ENCODE results near the gene LSAMP. TPM values are rescaled to one million over a fixed set of nuclear protein-coding genes. Genes with fewer than 3 reads are reported as not detected.
"Not testable (repeated sequence)": the region's sequence is repeated elsewhere in the genome, so short reads cannot be mapped to it uniquely, and the experiment has no call there.

Gene LSAMP
- polyA plus RNA-seq, 1 donor from 2014 or later, result 0.94 TPM

GRCh38 chr3:115819785-115820384 is 625.4 kb downstream of the LSAMP start:
- no peaks in the 10 kb centered on the region for H3K9me3 Mint-ChIP-seq
- H3K4me3 Mint-ChIP-seq, result no peak overlapping the region
- no peaks in the 10 kb centered on the region for H3K36me3 Mint-ChIP-seq
- H3K27me3 Mint-ChIP-seq, result no peaks in the 10 kb centered on the region
- H3K4me1 Mint-ChIP-seq, result no peaks in the 10 kb centered on the region
- H3K27ac Mint-ChIP-seq, result no peak overlapping the region

GRCh38 chr3:115814778-115815380 is 630.4 kb downstream of the LSAMP start:
- H3K9me3 Mint-ChIP-seq, result no peaks in the 10 kb centered on the region
- H3K4me3 Mint-ChIP-seq, result no peak overlapping the region
- H3K36me3 Mint-ChIP-seq, result no peaks in the 10 kb centered on the region
- no peaks in the 10 kb centered on the region for H3K4me1 Mint-ChIP-seq
- peaks cover 6% of the 10 kb centered on the region for H3K27me3 Mint-ChIP-seq
- no peak overlapping the region for H3K27ac Mint-ChIP-seq

DNA sequence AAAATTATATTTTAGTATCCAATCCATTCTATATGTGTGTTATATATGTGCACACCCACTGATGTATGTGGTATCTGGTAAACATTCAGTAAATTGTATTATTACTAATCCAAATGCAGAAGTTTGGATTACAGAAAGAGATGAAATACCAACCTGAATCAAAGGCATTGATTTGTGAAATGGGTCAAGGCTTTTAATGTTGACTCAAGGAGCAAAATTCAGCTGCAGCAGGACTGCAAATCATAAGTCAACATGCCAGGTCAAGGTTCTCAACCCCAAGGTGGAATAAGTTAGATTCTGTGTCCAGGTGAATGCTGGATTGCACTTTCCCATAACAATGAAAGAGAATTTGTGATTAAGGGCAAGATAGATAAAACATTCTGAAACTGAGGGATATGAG is 631.3 kb downstream of the LSAMP start:
- Mint-ChIP-seq H3K36me3 (peaks cover 2% of the 10 kb centered on the region), H3K27me3 (peaks cover 8% of the 10 kb centered on the region), H3K4me1 (peaks cover 0 to 3% (median 0%) of the 10 kb centered on the region in 3 donors), H3K27ac (peak overlapping the region in 1 of 3 donors; percentile 5), H3K4me3 (no peak overlapping the region), H3K9me3 (no peaks in the 10 kb centered on the region)

DNA sequence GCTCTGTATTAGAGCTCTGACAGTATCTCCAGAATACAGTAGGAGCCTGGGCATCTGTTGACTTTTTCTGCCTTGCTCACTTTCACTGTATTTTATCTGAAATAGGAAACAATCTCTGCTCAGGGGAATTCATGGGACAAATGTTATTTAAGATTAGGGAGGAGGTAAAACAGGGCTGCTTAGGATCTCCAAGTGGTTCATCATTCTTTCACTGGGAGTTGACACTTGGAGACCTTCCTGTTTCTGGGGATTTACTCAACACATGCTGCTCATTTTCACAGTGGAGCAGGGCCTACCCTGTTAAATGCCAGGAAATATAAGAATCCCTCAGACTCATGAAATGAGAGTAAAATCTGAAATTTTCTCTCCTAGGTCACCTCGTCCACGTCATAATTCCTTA is 636.5 kb downstream of the LSAMP start:
- H3K9me3 Mint-ChIP-seq, result no peaks in the 10 kb centered on the region
- H3K4me1 Mint-ChIP-seq, result peaks cover 0 to 3% (median 0%) of the 10 kb centered on the region in 3 donors
- no peak overlapping the region for H3K4me3 Mint-ChIP-seq
- peaks cover 2% of the 10 kb centered on the region for H3K36me3 Mint-ChIP-seq
- peaks cover 17% of the 10 kb centered on the region for H3K27me3 Mint-ChIP-seq
- no peak overlapping the region for H3K27ac Mint-ChIP-seq

DNA sequence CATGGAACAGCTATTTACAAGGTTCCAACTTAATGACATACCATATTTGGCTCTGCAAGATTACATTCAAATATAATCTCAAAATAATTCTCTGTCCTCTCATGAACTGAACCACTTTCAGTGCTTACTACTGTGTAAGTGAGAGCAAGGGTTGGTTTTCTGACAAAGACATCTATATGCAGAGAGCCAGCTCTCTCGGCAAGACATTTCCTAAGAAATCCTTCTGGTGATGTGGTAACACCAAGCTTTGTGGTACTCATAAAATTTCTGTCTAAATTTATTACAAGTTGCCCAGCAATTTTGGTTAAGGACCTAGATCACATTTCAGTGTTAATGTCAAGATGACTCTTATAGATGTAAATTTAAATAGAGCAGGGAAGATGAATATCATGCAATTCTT is 637.0 kb downstream of the LSAMP start:
- no peak overlapping the region for H3K4me3 Mint-ChIP-seq
- peaks cover 20% of the 10 kb centered on the region for H3K27me3 Mint-ChIP-seq
- no peaks in the 10 kb centered on the region for H3K9me3 Mint-ChIP-seq
- peaks cover 0 to 3% (median 0%) of the 10 kb centered on the region in 3 donors for H3K4me1 Mint-ChIP-seq
- H3K27ac Mint-ChIP-seq, result no peak overlapping the region
- peaks cover 2% of the 10 kb centered on the region for H3K36me3 Mint-ChIP-seq

GRCh38 chr3:115806501-115806900 is 638.8 kb downstream of the LSAMP start:
- Mint-ChIP-seq H3K9me3 (no peaks in the 10 kb centered on the region), H3K4me3 (no peak overlapping the region), H3K4me1 (peaks cover 0 to 3% (median 0%) of the 10 kb centered on the region in 3 donors), H3K36me3 (peaks cover 2% of the 10 kb centered on the region), H3K27me3 (peaks cover 27% of the 10 kb centered on the region), H3K27ac (no peak overlapping the region)

DNA sequence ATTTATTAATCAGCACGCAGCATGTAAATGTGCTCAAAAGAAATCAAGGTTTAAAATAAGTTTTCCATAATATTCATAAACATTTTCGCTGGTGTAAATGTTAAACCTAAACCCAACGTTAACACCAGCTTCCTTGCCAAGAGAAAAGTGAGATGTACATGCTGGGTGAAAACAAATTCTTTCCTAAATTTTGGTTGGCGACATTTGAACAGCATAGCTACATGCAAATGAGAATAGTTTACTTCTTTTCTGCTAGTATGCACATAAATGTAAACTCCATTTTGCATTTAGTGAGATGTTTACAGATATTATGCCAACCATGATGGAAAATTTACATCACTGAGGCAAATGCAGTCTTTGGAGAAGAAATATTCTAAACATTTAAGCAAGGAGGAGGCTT is 639.8 kb downstream of the LSAMP start:
- Mint-ChIP-seq H3K27me3 (peaks cover 23% of the 10 kb centered on the region), H3K36me3 (peaks cover 2% of the 10 kb centered on the region), H3K27ac (no peak overlapping the region), H3K4me3 (no peak overlapping the region), H3K4me1 (peaks cover 0 to 3% (median 0%) of the 10 kb centered on the region in 3 donors), H3K9me3 (no peaks in the 10 kb centered on the region)

GRCh38 chr3:115804713-115805119 is 640.6 kb downstream of the LSAMP start:
- no peaks in the 10 kb centered on the region for H3K9me3 Mint-ChIP-seq
- H3K36me3 Mint-ChIP-seq, result peaks cover 2% of the 10 kb centered on the region
- H3K27me3 Mint-ChIP-seq, result peaks cover 22% of the 10 kb centered on the region
- no peak overlapping the region for H3K4me3 Mint-ChIP-seq
- peaks cover 0 to 3% (median 0%) of the 10 kb centered on the region in 3 donors for H3K4me1 Mint-ChIP-seq
- H3K27ac Mint-ChIP-seq, result no peak overlapping the region

GRCh38 chr3:115804200-115804599 is 641.1 kb downstream of the LSAMP start:
- H3K4me1 Mint-ChIP-seq, result no peaks in the 10 kb centered on the region
- peaks cover under 1% of the 10 kb centered on the region for H3K36me3 Mint-ChIP-seq
- H3K4me3 Mint-ChIP-seq, result no peak overlapping the region
- no peak overlapping the region for H3K27ac Mint-ChIP-seq
- peaks cover 19% of the 10 kb centered on the region for H3K27me3 Mint-ChIP-seq
- H3K9me3 Mint-ChIP-seq, result no peaks in the 10 kb centered on the region

DNA sequence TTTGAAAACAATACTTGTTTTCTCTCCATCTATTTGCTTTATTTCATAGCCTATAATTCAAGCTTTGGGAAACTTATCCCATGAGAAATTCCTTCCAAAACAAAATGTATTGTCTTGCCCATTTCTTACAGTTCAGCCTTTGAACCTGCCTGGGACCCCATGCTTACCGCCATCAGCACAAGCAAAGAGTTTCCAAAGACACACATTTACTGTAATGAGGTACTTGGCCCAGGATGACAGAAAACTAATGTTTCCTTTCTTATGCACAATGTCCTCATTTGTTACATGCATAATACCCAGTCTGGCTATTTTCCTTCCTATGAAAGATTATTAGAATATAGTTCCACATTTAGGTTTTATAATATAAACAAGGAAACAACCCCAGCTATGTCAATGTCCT is 641.6 kb downstream of the LSAMP start:
- Mint-ChIP-seq H3K4me1 (no peaks in the 10 kb centered on the region), H3K27me3 (peaks cover 19% of the 10 kb centered on the region), H3K9me3 (no peaks in the 10 kb centered on the region), H3K27ac (no peak overlapping the region), H3K4me3 (no peak overlapping the region), H3K36me3 (no peaks in the 10 kb centered on the region)

DNA sequence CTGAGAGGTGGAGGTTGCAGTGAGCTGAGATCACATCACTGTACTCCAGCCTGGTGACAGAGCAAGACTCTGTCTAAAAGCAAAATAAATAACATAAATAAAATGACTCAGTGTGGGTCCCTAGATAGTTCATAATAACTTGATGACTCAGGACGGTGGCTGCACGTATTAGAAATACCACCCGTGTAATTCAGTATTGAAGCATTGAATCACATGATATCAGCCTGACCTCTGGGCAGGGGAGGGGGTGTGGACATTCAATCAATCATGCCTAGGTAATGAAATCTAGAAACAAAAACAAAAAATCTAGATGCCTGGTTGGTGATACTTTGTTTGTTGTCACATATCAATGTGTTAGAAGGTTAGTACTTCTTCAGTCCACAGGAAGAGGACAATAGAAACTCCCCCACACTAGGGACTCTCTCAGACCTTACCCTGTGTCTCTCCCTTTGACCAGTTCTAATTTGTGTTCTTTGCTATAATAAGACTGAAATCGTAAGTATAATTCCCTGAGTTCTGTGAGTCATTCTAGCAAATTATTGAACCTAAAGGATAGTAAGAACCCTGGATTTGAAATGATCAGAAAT is 644.7 kb downstream of the LSAMP start:
- Mint-ChIP-seq H3K27me3 (peaks cover 19% of the 10 kb centered on the region), H3K4me1 (no peaks in the 10 kb centered on the region), H3K9me3 (no peaks in the 10 kb centered on the region), H3K27ac (no peak overlapping the region), H3K4me3 (no peak overlapping the region), H3K36me3 (no peaks in the 10 kb centered on the region)

GRCh38 chr3:115800065-115800464 is 645.2 kb downstream of the LSAMP start:
- not testable (repeated sequence) for H3K4me1 Mint-ChIP-seq, H3K27ac Mint-ChIP-seq, H3K9me3 Mint-ChIP-seq, H3K36me3 Mint-ChIP-seq, H3K4me3 Mint-ChIP-seq
- peaks cover 19% of the 10 kb centered on the region for H3K27me3 Mint-ChIP-seq

- H3K4me3 Mint-ChIP-seq, result no peak overlapping the region
- H3K36me3 Mint-ChIP-seq, result peaks cover 2% of the 10 kb centered on the region
- H3K9me3 Mint-ChIP-seq, result no peaks in the 10 kb centered on the region
- peaks cover 0 to 3% (median 0%) of the 10 kb centered on the region in 3 donors for H3K4me1 Mint-ChIP-seq
- peaks cover 4% of the 10 kb centered on the region for H3K27me3 Mint-ChIP-seq
- peak overlapping the region in 1 of 3 donors; percentile 2 for H3K27ac Mint-ChIP-seq
These were observed 652.9 kb downstream of the LSAMP start for GRCh38 chr3:115792206-115792955.

DNA sequence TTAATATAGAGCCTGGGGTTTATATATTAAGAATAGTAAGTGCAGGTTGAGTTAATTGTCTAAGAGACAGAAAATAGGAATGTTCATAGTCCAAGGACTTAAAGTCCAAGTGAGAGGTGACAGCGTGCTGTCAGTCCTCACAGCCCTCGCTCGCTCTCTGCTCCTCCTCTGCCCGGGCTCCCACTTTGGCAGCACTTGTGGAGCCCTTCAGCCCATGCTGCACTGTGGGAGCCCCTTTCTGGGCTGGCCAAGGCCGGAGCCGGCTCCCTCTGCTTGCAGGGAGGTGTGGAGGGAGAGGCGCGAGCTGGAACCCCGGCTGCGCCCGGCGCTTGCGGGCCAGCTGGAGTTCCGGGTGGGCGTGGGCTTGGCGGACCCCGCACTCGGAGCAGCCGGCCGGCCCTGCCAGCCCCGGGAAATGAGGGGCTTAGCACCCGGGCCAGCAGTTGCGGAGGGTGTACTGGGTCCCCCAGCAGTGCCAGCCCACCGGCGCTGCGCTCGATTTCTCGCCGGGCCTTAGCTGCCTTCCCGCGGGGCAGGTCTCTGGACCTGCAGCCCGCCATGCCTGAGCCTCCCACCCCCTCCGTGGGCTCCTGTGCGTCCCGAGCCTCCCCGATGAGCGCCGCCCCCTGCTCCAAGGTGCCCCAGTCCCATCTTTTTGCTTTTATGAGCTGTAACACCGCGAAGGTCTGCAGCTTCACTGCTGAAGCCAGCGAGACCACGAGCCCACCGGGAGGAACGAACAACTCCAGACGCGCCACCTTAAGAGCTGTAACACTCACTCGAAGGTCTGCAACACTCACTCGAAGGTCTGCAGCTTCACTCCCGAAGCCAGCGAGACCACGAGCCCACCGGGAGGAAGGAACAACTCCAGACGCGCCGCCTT is 653.8 kb downstream of the LSAMP start:
- not testable (repeated sequence) for H3K36me3 Mint-ChIP-seq, H3K4me1 Mint-ChIP-seq, H3K27me3 Mint-ChIP-seq, H3K27ac Mint-ChIP-seq, H3K9me3 Mint-ChIP-seq, H3K4me3 Mint-ChIP-seq

Measured in IgD-negative memory B cell (primary cell).